CD4-positive, alpha-beta T cell treated with Interferon gamma for 1 hour (primary cell): ENCODE measurements around the gene CEL.
"Not testable (repeated sequence)": the region's sequence is repeated elsewhere in the genome, so short reads cannot be mapped to it uniquely, and the experiment has no call there.

Experiments
- DNase-seq: peaks from one replicate; pipeline ENCODE4 v3.0.0-alpha.2; 2020

Gene CEL

DNA sequence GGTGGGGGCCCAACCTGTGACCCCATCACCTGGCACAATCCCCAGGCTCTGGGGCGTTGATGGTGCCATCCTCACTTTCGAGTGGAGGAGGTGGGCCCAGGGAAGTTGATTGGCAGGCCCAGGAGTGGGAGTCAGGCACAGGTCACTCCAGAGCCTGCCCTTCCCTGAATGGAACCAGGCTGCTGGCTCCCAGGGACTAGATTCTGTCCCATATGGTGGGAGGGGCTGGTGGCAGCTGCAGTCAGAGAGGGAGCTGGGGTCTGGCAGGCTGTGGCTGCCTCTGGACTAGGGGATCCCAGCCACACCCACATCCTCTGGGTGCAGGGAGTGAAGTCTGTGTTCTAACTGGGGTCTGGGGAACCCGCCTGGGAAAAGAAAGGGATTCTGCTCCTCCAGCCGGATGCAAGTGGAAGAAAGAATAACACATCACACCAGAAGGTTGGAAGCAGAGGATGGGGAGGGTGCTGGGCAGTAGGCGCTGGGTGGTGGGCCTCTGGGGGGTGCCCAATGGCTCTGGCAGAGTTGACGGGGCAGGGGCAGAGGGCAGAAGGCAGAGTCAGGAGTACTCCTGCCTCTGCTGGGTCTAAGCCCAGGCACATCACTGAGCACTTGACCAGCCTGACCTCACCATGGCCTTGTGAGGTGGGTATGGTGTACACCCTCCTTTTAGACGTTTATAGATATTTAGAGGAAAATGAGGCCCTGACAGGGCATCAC, 25.8 kb downstream of the CEL start:
- no peak for DNase-seq

- no peak for DNase-seq
Observed at GRCh38 chr9:133088146-133088750, 26.5 kb downstream of the CEL start.

- DNase-seq = no peak
Observed at GRCh38 chr9:133088756-133089155, 27.0 kb downstream of the CEL start.

GRCh38 chr9:133089271-133089671, 27.5 kb downstream of the CEL start:
- DNase-seq = no peak

DNA sequence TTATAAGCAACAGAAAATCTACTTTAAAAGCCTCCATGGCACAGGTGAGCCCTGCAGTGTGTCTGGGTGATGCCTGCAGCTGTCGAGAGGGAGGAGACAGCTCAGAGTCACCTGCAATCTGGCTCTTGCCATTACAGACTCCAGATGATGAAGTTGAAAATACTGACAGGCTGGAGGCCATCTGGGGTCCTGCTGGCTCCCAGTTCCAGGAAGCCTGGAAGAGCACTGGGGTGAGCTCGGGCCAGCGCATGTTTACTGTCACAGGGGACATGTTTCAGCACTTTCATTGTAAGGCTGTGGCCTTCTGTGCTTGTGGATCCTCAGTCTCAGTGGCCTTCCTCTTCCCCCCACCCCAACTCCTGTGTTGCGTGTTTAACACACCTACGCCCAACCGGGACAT, 28.4 kb downstream of the CEL start:
- no peak for DNase-seq

GRCh38 chr9:133090752-133091385, 29.1 kb downstream of the CEL start:
- DNase-seq = no peak

DNA sequence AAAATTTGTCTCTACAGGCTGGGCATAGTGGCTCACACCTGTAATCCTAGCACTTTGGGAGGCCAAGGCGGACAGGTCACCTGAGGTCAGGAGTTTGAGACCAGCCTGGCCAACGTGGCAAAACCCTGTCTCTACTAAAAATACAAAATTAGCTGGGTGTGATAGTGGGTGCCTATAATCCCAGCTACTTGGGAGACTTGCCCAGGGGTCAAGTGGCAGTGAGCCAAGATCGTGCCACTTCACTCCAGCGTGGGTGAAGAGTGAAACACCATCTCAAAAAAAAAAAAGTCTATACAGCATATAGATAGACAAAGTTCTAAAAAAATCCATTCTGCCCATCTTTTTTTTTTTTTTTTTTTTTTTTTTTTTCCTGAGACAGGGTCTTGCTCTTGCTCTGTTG, 32.6 kb downstream of the CEL start:
- DNase-seq = not testable (repeated sequence)

GRCh38 chr9:133094842-133095393, 33.1 kb downstream of the CEL start:
- DNase-seq = no peak

DNA sequence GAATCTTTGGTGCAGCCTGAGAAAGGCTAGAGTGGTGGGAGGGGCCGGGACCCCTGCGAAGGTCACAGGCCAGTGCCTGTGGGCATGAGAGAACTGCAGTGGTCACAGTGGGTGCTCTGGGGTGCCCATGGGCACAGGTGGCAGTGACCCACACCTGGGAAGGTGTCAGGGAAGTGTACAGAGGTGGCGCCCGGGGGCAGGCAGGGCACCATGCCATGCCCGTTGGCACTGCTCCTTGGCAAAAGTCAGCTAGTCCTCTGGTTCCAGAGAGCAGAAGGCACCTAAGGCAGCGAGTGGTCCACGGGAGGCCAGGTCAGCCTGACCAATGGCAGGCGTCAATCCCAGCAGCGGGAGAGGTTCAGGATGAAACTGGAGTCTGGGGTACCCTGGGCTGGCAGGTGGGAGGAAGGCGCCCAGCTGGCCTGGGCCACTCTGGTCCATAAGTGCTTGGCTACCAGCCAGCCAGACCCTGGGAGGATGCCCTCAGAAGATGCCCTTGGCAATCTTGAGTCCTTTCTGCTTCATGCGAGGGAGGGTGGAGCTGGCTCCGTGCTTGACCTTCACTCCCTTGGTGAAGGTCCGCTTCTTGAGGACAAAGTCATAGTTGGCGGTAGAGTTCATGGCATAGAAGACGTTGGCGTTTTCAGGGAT, 36.4 kb downstream of the CEL start:
- DNase-seq = no peak

DNA sequence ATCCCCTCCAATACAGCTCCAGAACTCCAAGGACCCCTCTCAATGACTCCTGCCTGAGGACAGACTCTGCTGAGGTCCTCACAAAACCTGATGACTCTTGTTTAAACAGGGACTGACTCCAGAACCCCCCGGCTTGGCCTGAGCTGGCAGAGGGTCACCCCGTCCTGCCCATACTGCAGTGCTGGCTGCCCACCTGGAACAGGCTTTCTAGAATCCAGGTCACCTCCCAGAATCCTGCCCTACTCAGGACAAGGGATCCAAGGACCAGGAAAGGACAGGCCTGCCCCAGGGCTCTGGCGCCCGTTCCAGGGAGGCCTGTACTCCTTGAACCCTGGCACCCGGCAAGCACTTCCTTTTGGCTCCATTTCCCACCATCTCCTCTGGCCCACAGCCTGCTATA, 37.1 kb downstream of the CEL start:
- DNase-seq = no peak

- DNase-seq = no peak
Observed at GRCh38 chr9:133099726-133100505, 38.1 kb downstream of the CEL start.

GRCh38 chr9:133100506-133101355, 39.0 kb downstream of the CEL start:
- no peak for DNase-seq

GRCh38 chr9:133101356-133102189, 39.8 kb downstream of the CEL start:
- DNase-seq = no peak

DNA sequence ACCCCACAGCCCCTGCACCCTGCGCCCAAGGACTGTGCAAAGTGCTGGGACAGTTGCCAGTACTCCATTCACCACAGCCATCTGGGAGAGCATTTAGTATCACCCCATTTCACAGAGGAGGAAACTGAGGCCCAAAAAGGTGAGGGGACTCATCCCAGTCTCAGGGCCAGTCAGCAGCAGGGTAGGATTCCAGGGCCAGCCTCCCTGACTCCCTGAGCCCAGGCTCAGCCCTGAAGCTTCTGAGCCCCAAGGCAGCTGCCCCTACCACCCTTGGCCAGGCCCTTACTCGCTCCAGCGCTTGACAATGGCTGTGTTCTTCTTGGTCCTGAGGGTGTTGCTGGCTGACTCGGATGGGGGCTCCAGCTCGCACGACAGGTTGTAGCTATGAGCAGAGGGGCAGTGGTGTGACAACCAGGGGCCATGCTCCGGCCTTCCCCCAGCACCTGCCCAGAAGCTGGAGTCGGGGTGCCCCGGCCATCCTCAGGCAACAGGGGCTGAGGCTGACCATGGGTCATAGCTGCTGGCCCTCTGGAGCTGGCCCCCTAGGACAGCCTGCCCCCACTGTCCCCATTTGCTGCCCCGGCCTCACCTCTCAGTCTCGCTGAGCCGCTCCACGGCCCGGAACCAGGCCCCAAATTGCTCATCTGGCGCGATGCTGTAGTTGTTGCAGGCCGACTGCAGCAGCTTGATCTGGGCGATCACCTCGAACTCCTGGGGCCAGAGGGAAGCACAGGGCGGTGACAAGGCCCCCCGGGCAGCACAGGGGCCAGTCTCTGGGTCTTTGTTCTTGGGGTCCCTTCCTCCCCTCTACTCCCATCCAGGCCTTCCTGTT, 40.6 kb downstream of the CEL start:
- DNase-seq = no peak

- peak; percentile 48 for DNase-seq
Observed at GRCh38 chr9:133103183-133103986, 41.6 kb downstream of the CEL start.

GRCh38 chr9:133103987-133104505, 42.3 kb downstream of the CEL start:
- DNase-seq = no peak

GRCh38 chr9:133104718-133105460, 43.1 kb downstream of the CEL start:
- DNase-seq = no peak

GRCh38 chr9:133105461-133105770, 43.6 kb downstream of the CEL start:
- no peak for DNase-seq
